GM12878 (cell line): Measurements from ENCODE around the gene ADAMTS6. TPM values are rescaled to one million over a fixed set of nuclear protein-coding genes. Genes with fewer than 3 reads are reported as not detected.

Experiments
- ATAC-seq: fragments of 200-7000 bp; cut with Tn5 transposase; 3 replicates; pipeline ENCODE4 v1.9.1; 2020; ENCODE audit warnings: mild to moderate bottlenecking, moderate library complexity
- BruUV-seq: library from RNA; stranded (reverse); fragments of 400-500 nt; replicated peaks from 2 replicates; lab custom pipeline; 2021; lab: Mats Ljungman, UMichigan
- CTCF ChIA-PET: fragments of 300-600 bp; sonication (Branson Sonifier 250); formaldehyde crosslinking; extraction: SDS; loops from one replicate; lab custom pipeline; 2021; ENCODE audit warnings: inconsistent platforms; lab: Yijun Ruan, JAX
- POLR2A ChIA-PET: fragments of 350-600 bp; formaldehyde crosslinking; extraction: SDS; loops from one replicate; lab custom pipeline; 2021; ENCODE audit warnings: inconsistent platforms; lab: Charles Lee
- RAD21 ChIA-PET: fragments of 300-600 bp; sonication (Branson Sonifier 250); formaldehyde crosslinking; loops from one replicate; lab custom pipeline; 2023; ENCODE audit warnings: antibody characterized with exemption; ENCODE audit not compliant: unreplicated experiment; lab: Charles Lee
- SMC1A ChIA-PET: fragments of 300-600 bp; sonication (Branson Sonifier 250); formaldehyde crosslinking; loops from one replicate; lab custom pipeline; 2023; ENCODE audit not compliant: unreplicated experiment, uncharacterized antibody; lab: Charles Lee
- DNase-seq: peaks from one replicate; pipeline ENCODE4 v3.0.0-alpha.2; 2011; ENCODE audit warnings: low read depth, low spot score
- FAIRE-seq: peaks from 3 replicates; lab custom pipeline; 2011; peaks lifted over from hg19 to GRCh38; lab: Jason Lieb, UNC
- H2AFZ ChIP-seq: 2 replicates; pipeline ENCODE4 v1.6.0; 2011; ENCODE audit warnings: low read depth, low read length, control low read depth; ENCODE audit not compliant: control insufficient read depth
- H3K27ac ChIP-seq: 2 replicates; pipeline ENCODE4 v1.5.1; 2011; ENCODE audit warnings: control low read depth; ENCODE audit not compliant: control insufficient read depth, insufficient read depth
- H3K27me3 ChIP-seq, 2 experiments: replicated peaks in 1 of 2; 2 replicates each; pipeline versions ENCODE4 v1.6.0 to v1.6.1; 2011; ENCODE audit warnings: low read length in 1 of 2; ENCODE audit not compliant: control insufficient read depth in 2 of 2, insufficient read depth in 2 of 2
- H3K36me3 ChIP-seq, 2 experiments: 2 replicates each; pipeline ENCODE4 v1.5.1; 2011; ENCODE audit warnings: low read length in 1 of 2; ENCODE audit not compliant: control insufficient read depth in 2 of 2, insufficient read depth in 2 of 2
- H3K4me1 ChIP-seq: 2 replicates; pipeline ENCODE4 v1.6.1; 2011; ENCODE audit warnings: mild to moderate bottlenecking, low read length, moderate library complexity, mixed read lengths; ENCODE audit not compliant: control insufficient read depth, insufficient read depth
- H3K4me2 ChIP-seq: 2 replicates; pipeline ENCODE4 v1.6.0; 2011; ENCODE audit warnings: control low read depth; ENCODE audit not compliant: control insufficient read depth, insufficient read depth
- H3K4me3 ChIP-seq: fragments of 200-600 bp; sonication (generic); 2 replicates; pipeline ENCODE4 v1.5.1; 2016
- H3K79me2 ChIP-seq: 2 replicates; pipeline ENCODE4 v1.6.0; 2011; ENCODE audit warnings: low read length; ENCODE audit not compliant: control insufficient read depth, insufficient read depth
- H3K9ac ChIP-seq: 2 replicates; pipeline ENCODE4 v1.8.0; 2011; ENCODE audit warnings: low read length, control low read depth, mixed read lengths; ENCODE audit not compliant: control insufficient read depth, insufficient read depth
- H3K9me3 ChIP-seq: replicated peaks from 3 replicates; pipeline ENCODE4 v1.5.1; 2011; ENCODE audit warnings: mild to moderate bottlenecking, low read length; ENCODE audit not compliant: control insufficient read depth, insufficient read depth
- H4K20me1 ChIP-seq: 2 replicates; pipeline ENCODE4 v1.6.0; 2011; ENCODE audit not compliant: control insufficient read depth, insufficient read depth
- BACH1 ChIP-seq: fragments of 450-650 bp; IDR thresholded peaks from 2 replicates; pipeline ENCODE4 v1.6.1; 2017; ENCODE audit warnings: mild to moderate bottlenecking, borderline replicate concordance
- CHD1 ChIP-seq: IDR thresholded peaks from 2 replicates; pipeline ENCODE4 v1.6.1; 2012; ENCODE audit warnings: low read depth, low read length, improper control_type of control experiment
- EP300 ChIP-seq, 2 experiments: fragments of 150-350 bp in 1 of 2; IDR thresholded peaks; 2 replicates each; pipeline ENCODE4 v1.6.1; 2011 to 2012; ENCODE audit warnings: low read depth in 2 of 2, low read length in 2 of 2, borderline replicate concordance in 1 of 2, improper control_type of control experiment in 1 of 2, inconsistent platforms in 1 of 2; ENCODE audit not compliant: control insufficient read depth in 1 of 2
- FOS ChIP-seq: IDR thresholded peaks from 3 replicates; pipeline ENCODE4 v1.6.1; 2011; ENCODE audit warnings: borderline replicate concordance; ENCODE audit not compliant: insufficient read length; ENCODE audit errors: extremely low read depth
- FOXM1 ChIP-seq: IDR thresholded peaks from 2 replicates; pipeline ENCODE4 v1.6.1; 2012; ENCODE audit warnings: low read depth, mild to moderate bottlenecking, inconsistent platforms, low read length, moderate library complexity
- HDGF ChIP-seq: fragments of 450-650 bp; IDR thresholded peaks from 2 replicates; pipeline ENCODE4 v1.6.1; 2016; ENCODE audit warnings: antibody characterized with exemption
- KDM1A ChIP-seq: fragments of 200-600 bp; sonication (generic); IDR thresholded peaks from 2 replicates; pipeline ENCODE4 v1.6.1; 2016; ENCODE audit warnings: borderline replicate concordance
- NR2C2 ChIP-seq: IDR thresholded peaks from 2 replicates; pipeline ENCODE4 v1.6.1; 2011; ENCODE audit warnings: borderline replicate concordance, low read depth; ENCODE audit not compliant: control insufficient read depth, insufficient read length
- PBX3 ChIP-seq: IDR thresholded peaks from 2 replicates; pipeline ENCODE4 v1.6.1; 2011; ENCODE audit warnings: mild to moderate bottlenecking, low read depth, low read length, moderate library complexity; ENCODE audit not compliant: insufficient replicate concordance
- RUNX3 ChIP-seq: IDR thresholded peaks from 2 replicates; pipeline ENCODE4 v1.6.1; 2012; ENCODE audit warnings: low read length, inconsistent platforms
- SMAD1 ChIP-seq: fragments of 450-650 bp; IDR thresholded peaks from 2 replicates; pipeline ENCODE4 v1.6.1; 2018; ENCODE audit warnings: mild to moderate bottlenecking, low read depth; ENCODE audit not compliant: partially characterized antibody
- STAT3 ChIP-seq: IDR thresholded peaks from 2 replicates; pipeline ENCODE4 v1.6.1; 2011; ENCODE audit warnings: low read depth, low read length, improper control_type of control experiment
- TBL1XR1 ChIP-seq: IDR thresholded peaks from 2 replicates; pipeline ENCODE4 v1.6.1; 2012; ENCODE audit warnings: low read depth, low read length, improper control_type of control experiment
- WGBS: methylation state at CpG from one replicate; pipeline ENCODE4 v1.1.6; 2016; ENCODE audit warnings: low lambda C conversion rate; ENCODE audit not compliant: insufficient replicate concordance, insufficient coverage; ENCODE audit errors: missing lambda C conversion rate; 5-methylcytosine and 5-hydroxymethylcytosine counted together
- in situ Hi-C: fragments of 300-500 bp; cut with MboI; formaldehyde crosslinking; loops from 9 replicates; pipeline ENCODE4 v1.14.3; 2018; ENCODE audit warnings: mixed read lengths
- intact Hi-C: fragments of 100-400 bp; cut with micrococcal nuclease; formaldehyde crosslinking; loops from one replicate; pipeline ENCODE4 v1.14.2; 2022; ENCODE audit not compliant: unreplicated experiment
- polyA plus RNA-seq, 11 experiments: library from polyadenylated mRNA; depleted of rRNA in 4 of 11; unstranded in 6 of 11; stranded (reverse) in 5 of 11; fragments of >200 nt; fragmentation: Nextera tagmentation in 4 of 11; fragmentation: Illumina TruSeq in 1 of 11; extraction: Ambion mirVana in 4 of 11; extraction: Trizol in 1 of 11; gene quantifications; 1 replicate in 1 of 11; 2 replicates in 10 of 11; pipeline versions ENCODE4 v1.2.1 to v1.2.3, GENCODE V29; 2011 to 2016; ENCODE audit warnings: inconsistent platforms in 2 of 11, missing spikeins in 2 of 11, low read depth in 1 of 11
- total RNA-seq, 4 experiments: library from RNA; depleted of rRNA in 3 of 4; stranded (reverse); fragments of >200 nt in 3 of 4; fragmentation: Illumina TruSeq in 1 of 4; extraction: Trizol in 1 of 4; gene quantifications; 2 replicates each; pipeline versions ENCODE4 v1.2.1 to v1.2.3, GENCODE V29; 2013 to 2021
- TF ChIP-seq, protein P1 (sequence below): IDR thresholded peaks from 2 replicates; pipeline ENCODE4 v1.6.1; 2012; ENCODE audit warnings: mild to moderate bottlenecking, low read depth, low read length

Gene ADAMTS6
- total and polyA plus RNA-seq, 10 of the 15 experiments (the other 5 are each of a cell fraction or from before 2014, with no cell fraction given), result 1.1 to 12.3 (median 6.5) TPM

DNA sequence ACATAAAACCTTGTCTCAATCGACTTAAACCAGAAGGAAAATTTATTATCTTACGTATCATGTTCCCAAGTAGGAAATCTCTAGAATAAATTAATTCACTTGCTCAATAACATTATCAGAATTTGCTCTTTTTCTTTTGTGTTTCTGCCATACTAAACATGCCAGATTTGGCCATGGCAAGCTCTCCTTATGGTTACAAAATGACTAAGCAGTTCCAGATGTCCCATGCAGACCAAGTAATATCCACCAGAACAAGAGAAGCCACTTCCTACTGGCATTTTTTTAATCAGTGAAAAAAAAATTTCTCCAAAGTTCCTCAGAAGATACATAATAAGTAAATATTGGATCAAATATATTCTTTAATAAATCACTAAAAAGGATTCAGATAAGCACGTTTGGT, 25.2 kb upstream of the ADAMTS6 start:
- RAD21 ChIA-PET, result no interaction called here
- H3K9ac ChIP-seq, result no peak overlapping the region
- in situ Hi-C loops, result no loop called here
- intact Hi-C loops, result no loop called here
- POLR2A ChIA-PET, result no interaction called here
- no peaks in the 10 kb centered on the region for H3K79me2 ChIP-seq
- ATAC-seq, result no peak
- no peak overlapping the region for H3K4me2 ChIP-seq
- SMC1A ChIA-PET, result interaction anchor here (0.6 to 1.0 kb wide), 3 partner anchors 11 to 1634 kb away, joined by 3 to 4 read pairs (median 3); no protein-coding TSS in a partner anchor
- 95% methylated on average over 3 of the region's 3 CpGs for WGBS
- H3K9me3 ChIP-seq, result no peaks in the 10 kb centered on the region; the same call in 2 of the 3 replicates
- FAIRE-seq, result no peak
- H4K20me1 ChIP-seq, result no peaks in the 10 kb centered on the region
- no TSS peak for BruUV-seq
- CTCF ChIA-PET, result no interaction called here
- H3K4me3 ChIP-seq, result no peak overlapping the region
- no peaks in the 10 kb centered on the region for H3K27me3 ChIP-seq
- H3K36me3 ChIP-seq, result no peaks in the 10 kb centered on the region; a peak in 1 of 4 replicates
- TF ChIP-seq FOXM1, result no peak
- TF ChIP-seq FOS, result no peak
- TF ChIP-seq HDGF, result no peak
- H2AFZ ChIP-seq, result no peak overlapping the region
- H3K4me1 ChIP-seq, result no peaks in the 10 kb centered on the region
- H3K27ac ChIP-seq, result no peak overlapping the region
- DNase-seq, result no peak

GRCh38 chr5:65489119-65489518, 7.4 kb upstream of the ADAMTS6 start:
- no TSS peak for BruUV-seq
- Histone ChIP-seq H3K9ac (no peak overlapping the region), H3K9me3 (no peaks in the 10 kb centered on the region), H3K36me3 (no peaks in the 10 kb centered on the region), H3K27me3 (no peaks in the 10 kb centered on the region), H4K20me1 (no peaks in the 10 kb centered on the region), H3K4me2 (no peak overlapping the region), H3K4me1 (no peaks in the 10 kb centered on the region), H3K4me3 (no peak overlapping the region), H3K27ac (no peak overlapping the region), H3K79me2 (no peaks in the 10 kb centered on the region), H2AFZ (no peak overlapping the region)
- intact Hi-C loops (loop anchor here (10.0 kb wide), 1 partner anchor 64 kb away; no protein-coding TSS in a partner anchor), in situ Hi-C loops (loop anchor here (10.0 kb wide), 1 partner anchor 854 kb away; no protein-coding TSS in a partner anchor)
- ChIA-PET CTCF (no interaction called here), POLR2A (no interaction called here), RAD21 (no interaction called here), SMC1A (no interaction called here)
- FAIRE-seq, result no peak
- no peak for ATAC-seq
- no peak for DNase-seq
- 90% methylated on average over 4 of the region's 4 CpGs for WGBS
- TF ChIP-seq, protein P1, sequence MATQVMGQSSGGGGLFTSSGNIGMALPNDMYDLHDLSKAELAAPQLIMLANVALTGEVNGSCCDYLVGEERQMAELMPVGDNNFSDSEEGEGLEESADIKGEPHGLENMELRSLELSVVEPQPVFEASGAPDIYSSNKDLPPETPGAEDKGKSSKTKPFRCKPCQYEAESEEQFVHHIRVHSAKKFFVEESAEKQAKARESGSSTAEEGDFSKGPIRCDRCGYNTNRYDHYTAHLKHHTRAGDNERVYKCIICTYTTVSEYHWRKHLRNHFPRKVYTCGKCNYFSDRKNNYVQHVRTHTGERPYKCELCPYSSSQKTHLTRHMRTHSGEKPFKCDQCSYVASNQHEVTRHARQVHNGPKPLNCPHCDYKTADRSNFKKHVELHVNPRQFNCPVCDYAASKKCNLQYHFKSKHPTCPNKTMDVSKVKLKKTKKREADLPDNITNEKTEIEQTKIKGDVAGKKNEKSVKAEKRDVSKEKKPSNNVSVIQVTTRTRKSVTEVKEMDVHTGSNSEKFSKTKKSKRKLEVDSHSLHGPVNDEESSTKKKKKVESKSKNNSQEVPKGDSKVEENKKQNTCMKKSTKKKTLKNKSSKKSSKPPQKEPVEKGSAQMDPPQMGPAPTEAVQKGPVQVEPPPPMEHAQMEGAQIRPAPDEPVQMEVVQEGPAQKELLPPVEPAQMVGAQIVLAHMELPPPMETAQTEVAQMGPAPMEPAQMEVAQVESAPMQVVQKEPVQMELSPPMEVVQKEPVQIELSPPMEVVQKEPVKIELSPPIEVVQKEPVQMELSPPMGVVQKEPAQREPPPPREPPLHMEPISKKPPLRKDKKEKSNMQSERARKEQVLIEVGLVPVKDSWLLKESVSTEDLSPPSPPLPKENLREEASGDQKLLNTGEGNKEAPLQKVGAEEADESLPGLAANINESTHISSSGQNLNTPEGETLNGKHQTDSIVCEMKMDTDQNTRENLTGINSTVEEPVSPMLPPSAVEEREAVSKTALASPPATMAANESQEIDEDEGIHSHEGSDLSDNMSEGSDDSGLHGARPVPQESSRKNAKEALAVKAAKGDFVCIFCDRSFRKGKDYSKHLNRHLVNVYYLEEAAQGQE, result no peak
- TF ChIP-seq NR2C2, result no peak
- no peak for TF ChIP-seq SMAD1
- no peak for TF ChIP-seq CHD1
- no peak for TF ChIP-seq STAT3
- TF ChIP-seq RUNX3, result no peak
- no peak for TF ChIP-seq BACH1
- no peak for TF ChIP-seq PBX3
- no peak for TF ChIP-seq TBL1XR1
- TF ChIP-seq KDM1A, result no peak
- TF ChIP-seq EP300 (IDR thresholded peaks at IDR 0.05; ENCODE audit: borderline replicate concordance in 1 of 2, control insufficient read depth in 1 of 2, low read depth in 2 of 2, low read length in 2 of 2), result no peak
